Gastrocnemius medialis (tissue), 4 donors: ENCODE results near the gene SERPINB6. TPM values are rescaled to one million over a fixed set of nuclear protein-coding genes. Genes with fewer than 3 reads are reported as not detected.

Experiments
- ATAC-seq, 2 donors: fragments of 150-250 bp; one replicate each; pipeline ENCODE4 v1.9.1; 2016
- DNase-seq, 2 donors: peaks; one replicate each; pipeline ENCODE4 v3.0.0-alpha.2; 2019
- H3K27ac ChIP-seq, 4 donors: fragments of 200-600 bp; sonication (generic); 1 replicate in 1 of 4; 2 replicates in 3 of 4; pipeline ENCODE4 v1.5.1; 2016 to 2018; ENCODE audit warnings: mild to moderate bottlenecking in 2 of 4, moderate library complexity in 1 of 4
- H3K27me3 ChIP-seq, 3 donors: fragments of 200-600 bp; sonication (generic) in 2 of 3; 1 replicate in 1 of 3; 2 replicates in 2 of 3; pipeline versions ENCODE4 v1.5.1 to v1.6.0; 2016 to 2019; ENCODE audit warnings: mild to moderate bottlenecking in 1 of 3, moderate library complexity in 1 of 3
- H3K36me3 ChIP-seq, 2 donors: fragments of 200-600 bp; sonication (generic) in 1 of 2; one replicate each; pipeline ENCODE4 v1.5.1; 2017 to 2018
- H3K4me1 ChIP-seq, 2 donors: fragments of 200-600 bp; sonication (generic) in 1 of 2; one replicate each; pipeline ENCODE4 v1.5.1; 2016 to 2017; ENCODE audit warnings: mild to moderate bottlenecking in 2 of 2
- H3K4me3 ChIP-seq, 4 donors: fragments of 200-600 bp; sonication (generic) in 3 of 4; 1 replicate in 1 of 4; 2 replicates in 3 of 4; pipeline ENCODE4 v1.5.1; 2016 to 2019; ENCODE audit warnings: mild to moderate bottlenecking in 2 of 4
- H3K9me3 ChIP-seq, 3 donors: fragments of 200-600 bp; sonication (generic) in 2 of 3; 1 replicate in 1 of 3; 2 replicates in 2 of 3; pipeline ENCODE4 v1.5.1; 2016 to 2019
- CTCF ChIP-seq, 5 experiments: fragments of 450-650 bp in 3 of 5; fragments of 200-600 bp in 2 of 5; sonication (generic) in 2 of 5; IDR thresholded peaks in 4 of 5; conservative IDR thresholded peaks in 1 of 5; 1 replicate in 4 of 5; 2 replicates in 1 of 5; pipeline ENCODE4 v1.5.1; 2016 to 2019; ENCODE audit warnings: antibody characterized with exemption in 5 of 5, mild to moderate bottlenecking in 3 of 5, moderate library complexity in 3 of 5
- POLR2A ChIP-seq, 2 donors: fragments of 450-650 bp; IDR thresholded peaks; one replicate each; pipeline ENCODE4 v1.6.1; 2017; ENCODE audit warnings: antibody characterized with exemption in 2 of 2, mild to moderate bottlenecking in 2 of 2, moderate library complexity in 2 of 2
- in situ Hi-C, 4 donors: fragments of 200-750 bp; cut with MboI; loops; one replicate each; pipeline versions ENCODE4 v1.15.0 to v1.8.0; 2017; ENCODE audit warnings: low sequenced_read_pairs in 4 of 4
- intact Hi-C: fragments of 100-400 bp; cut with DNase I; formaldehyde crosslinking; loops from one replicate; pipeline ENCODE4 v1.15.1; 2023; ENCODE audit warnings: low total_unique reads
- total RNA-seq, 4 donors: library from RNA; depleted of rRNA; stranded (reverse); fragments of >200 nt; gene quantifications; one replicate each; pipeline versions ENCODE4 v1.1.0 to v1.2.3, GENCODE V29; 2016

The SERPINB6 gene
- total RNA-seq, 4 donors from 2014 or later: 114 to 260 (median 189) TPM

- Histone ChIP-seq H3K27me3 (no peaks in the 10 kb centered on the region), H3K27ac (peak overlapping the region in 1 of 4 donors; percentile 99), H3K9me3 (no peaks in the 10 kb centered on the region), H3K4me1 (peaks cover 15 to 39% of the 10 kb centered on the region in 2 donors), H3K4me3 (no peak overlapping the region), H3K36me3 (no peaks in the 10 kb centered on the region)
- TF ChIP-seq CTCF (IDR thresholded peaks at IDR 0.05 in 4 of 5, conservative IDR thresholded peaks at IDR 0.05 in 1 of 5) (no peak), POLR2A (IDR thresholded peaks at IDR 0.05) (no peak)
- in situ Hi-C loops (no loop called here), intact Hi-C loops (no loop called here)
- no peak for DNase-seq
- no peak for ATAC-seq
Measured at GRCh38 chr6:2967936-2968335, 3.4 kb downstream of the SERPINB6 start.

- intact Hi-C loops (no loop called here), in situ Hi-C loops (no loop called here)
- Histone ChIP-seq H3K36me3 (no peaks in the 10 kb centered on the region), H3K27me3 (no peaks in the 10 kb centered on the region), H3K9me3 (no peaks in the 10 kb centered on the region), H3K4me1 (peaks cover 25 to 55% of the 10 kb centered on the region in 2 donors), H3K27ac (peak overlapping the region in 2 of 4 donors; percentile 55 to 99), H3K4me3 (no peak overlapping the region)
- ATAC-seq (no peak), DNase-seq (no peak)
- TF ChIP-seq POLR2A (IDR thresholded peaks at IDR 0.05) (no peak), CTCF (IDR thresholded peaks at IDR 0.05 in 4 of 5, conservative IDR thresholded peaks at IDR 0.05 in 1 of 5) (no peak)
Measured at GRCh38 chr6:2966347-2966746, 5.0 kb downstream of the SERPINB6 start.

GRCh38 chr6:2964793-2965505, 6.4 kb downstream of the SERPINB6 start:
- H3K27ac ChIP-seq: peak overlapping the region in 1 of 4 donors; percentile 99
- no peak for TF ChIP-seq POLR2A (IDR thresholded peaks at IDR 0.05)
- no peak for TF ChIP-seq CTCF (IDR thresholded peaks at IDR 0.05 in 4 of 5, conservative IDR thresholded peaks at IDR 0.05 in 1 of 5)
- no peaks in the 10 kb centered on the region for H3K27me3 ChIP-seq
- no peaks in the 10 kb centered on the region for H3K9me3 ChIP-seq
- in situ Hi-C loops: no loop called here
- intact Hi-C loops: no loop called here
- no peaks in the 10 kb centered on the region for H3K36me3 ChIP-seq
- H3K4me3 ChIP-seq: no peak overlapping the region
- peaks cover 19 to 61% of the 10 kb centered on the region in 2 donors for H3K4me1 ChIP-seq
- DNase-seq (no peak), ATAC-seq (no peak)

GRCh38 chr6:2963756-2964155, 7.6 kb downstream of the SERPINB6 start:
- Histone ChIP-seq H3K4me1 (peaks cover 23 to 67% of the 10 kb centered on the region in 2 donors), H3K27ac (peak overlapping the region in 3 of 4 donors; percentile 44 to 99 (median 63)), H3K4me3 (no peak overlapping the region), H3K9me3 (no peaks in the 10 kb centered on the region), H3K27me3 (no peaks in the 10 kb centered on the region), H3K36me3 (no peaks in the 10 kb centered on the region)
- intact Hi-C loops: no loop called here
- TF ChIP-seq POLR2A (IDR thresholded peaks at IDR 0.05): no peak
- TF ChIP-seq CTCF (IDR thresholded peaks at IDR 0.05 in 4 of 5, conservative IDR thresholded peaks at IDR 0.05 in 1 of 5): no peak
- ATAC-seq: peak; percentile 42 to 44
- DNase-seq: peak in 1 of 2 donors; percentile 48
- in situ Hi-C loops: no loop called here
